MM.1S (cell line): ENCODE data around the gene DEAF1.
"Not testable (repeated sequence)": the region's sequence is repeated elsewhere in the genome, so short reads cannot be mapped to it uniquely, and the experiment has no call there.

Experiments used
- EZH2 ChIP-seq: fragments of 300-600 bp; sonication (generic); optimal IDR thresholded peaks from 2 replicates; pipeline ENCODE3; 2017; ENCODE audit warnings: low read depth, mild to moderate bottlenecking, antibody characterized with exemption, low read length, mixed read lengths
- EZH2phosphoT487 ChIP-seq: fragments of 300-600 bp; sonication (generic); IDR thresholded peaks from 2 replicates; pipeline ENCODE4 v1.6.1; 2018; ENCODE audit warnings: antibody characterized with exemption, low read length
- TF ChIP-seq, protein P1 (sequence below): fragments of 300-600 bp; sonication (generic); IDR thresholded peaks from 2 replicates; pipeline ENCODE4 v1.5.1; 2016; ENCODE audit warnings: antibody characterized with exemption, low read length, mixed read lengths

DNA sequence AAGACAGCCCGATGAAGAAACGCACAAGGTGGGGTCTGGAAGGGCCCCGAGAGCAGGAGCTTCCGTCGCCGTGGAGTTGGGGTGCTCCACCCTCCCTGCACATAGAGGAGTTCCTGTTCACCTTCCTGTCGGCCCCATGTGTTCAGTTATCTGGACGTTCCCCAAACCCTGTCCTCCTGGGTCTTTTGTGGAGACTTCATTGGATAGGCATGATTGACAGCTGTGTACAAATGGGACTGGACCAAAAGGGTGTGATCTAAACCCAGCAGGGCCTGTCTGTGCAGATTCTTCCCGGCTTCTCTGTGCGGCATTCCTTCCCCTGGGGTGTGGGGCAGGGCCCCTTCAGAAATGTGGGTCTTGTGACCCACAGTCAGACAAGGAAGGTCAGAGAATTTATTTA lies 42.9 kb upstream of the DEAF1 start:
- TF ChIP-seq, protein P1, sequence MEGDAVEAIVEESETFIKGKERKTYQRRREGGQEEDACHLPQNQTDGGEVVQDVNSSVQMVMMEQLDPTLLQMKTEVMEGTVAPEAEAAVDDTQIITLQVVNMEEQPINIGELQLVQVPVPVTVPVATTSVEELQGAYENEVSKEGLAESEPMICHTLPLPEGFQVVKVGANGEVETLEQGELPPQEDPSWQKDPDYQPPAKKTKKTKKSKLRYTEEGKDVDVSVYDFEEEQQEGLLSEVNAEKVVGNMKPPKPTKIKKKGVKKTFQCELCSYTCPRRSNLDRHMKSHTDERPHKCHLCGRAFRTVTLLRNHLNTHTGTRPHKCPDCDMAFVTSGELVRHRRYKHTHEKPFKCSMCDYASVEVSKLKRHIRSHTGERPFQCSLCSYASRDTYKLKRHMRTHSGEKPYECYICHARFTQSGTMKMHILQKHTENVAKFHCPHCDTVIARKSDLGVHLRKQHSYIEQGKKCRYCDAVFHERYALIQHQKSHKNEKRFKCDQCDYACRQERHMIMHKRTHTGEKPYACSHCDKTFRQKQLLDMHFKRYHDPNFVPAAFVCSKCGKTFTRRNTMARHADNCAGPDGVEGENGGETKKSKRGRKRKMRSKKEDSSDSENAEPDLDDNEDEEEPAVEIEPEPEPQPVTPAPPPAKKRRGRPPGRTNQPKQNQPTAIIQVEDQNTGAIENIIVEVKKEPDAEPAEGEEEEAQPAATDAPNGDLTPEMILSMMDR, result not testable (repeated sequence)
- not testable (repeated sequence) for TF ChIP-seq EZH2, EZH2phosphoT487
